Raji (cell line): ENCODE measurements around the gene CASKIN1.

ENCODE experiments used
- POLR2A ChIP-seq: IDR thresholded peaks from 2 replicates; pipeline ENCODE4 v1.6.1; 2011; ENCODE audit warnings: low read depth, low read length, control low read depth; ENCODE audit not compliant: insufficient read depth

CASKIN1 gene

GRCh38 chr16:2145843-2146242 is 50.6 kb downstream of the CASKIN1 start:
- no peak for TF ChIP-seq POLR2A

DNA sequence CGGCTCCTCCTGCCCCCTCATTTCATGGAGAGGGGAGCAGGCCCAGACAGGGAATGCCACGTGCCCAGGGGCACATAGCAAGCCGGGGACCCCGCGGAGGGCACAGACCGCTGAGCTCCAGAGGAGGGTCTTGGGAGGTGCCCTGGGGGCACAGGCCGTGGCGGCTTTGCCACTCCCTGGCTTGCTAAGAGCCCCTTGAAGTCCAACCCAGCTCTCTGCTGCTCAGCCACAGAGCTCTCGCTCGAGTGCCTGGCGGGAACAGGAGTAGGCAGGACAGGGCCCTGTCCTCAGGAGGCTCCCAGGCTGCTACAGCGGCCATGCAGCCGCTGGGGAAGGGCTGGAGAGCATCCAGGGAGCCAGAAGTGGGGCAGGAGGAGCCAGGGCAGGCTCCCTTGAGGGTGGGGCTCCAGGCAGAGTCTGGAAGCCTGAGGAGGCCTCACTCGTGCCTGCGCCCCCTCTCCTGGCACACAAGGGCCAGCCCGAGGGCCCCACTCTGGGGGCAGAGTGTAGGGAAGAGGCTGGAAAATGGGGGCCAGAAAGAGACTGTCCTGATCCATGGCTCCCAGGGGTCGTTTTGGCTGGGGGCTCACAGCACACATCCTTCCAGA is 52.4 kb downstream of the CASKIN1 start:
- TF ChIP-seq POLR2A: no peak

DNA sequence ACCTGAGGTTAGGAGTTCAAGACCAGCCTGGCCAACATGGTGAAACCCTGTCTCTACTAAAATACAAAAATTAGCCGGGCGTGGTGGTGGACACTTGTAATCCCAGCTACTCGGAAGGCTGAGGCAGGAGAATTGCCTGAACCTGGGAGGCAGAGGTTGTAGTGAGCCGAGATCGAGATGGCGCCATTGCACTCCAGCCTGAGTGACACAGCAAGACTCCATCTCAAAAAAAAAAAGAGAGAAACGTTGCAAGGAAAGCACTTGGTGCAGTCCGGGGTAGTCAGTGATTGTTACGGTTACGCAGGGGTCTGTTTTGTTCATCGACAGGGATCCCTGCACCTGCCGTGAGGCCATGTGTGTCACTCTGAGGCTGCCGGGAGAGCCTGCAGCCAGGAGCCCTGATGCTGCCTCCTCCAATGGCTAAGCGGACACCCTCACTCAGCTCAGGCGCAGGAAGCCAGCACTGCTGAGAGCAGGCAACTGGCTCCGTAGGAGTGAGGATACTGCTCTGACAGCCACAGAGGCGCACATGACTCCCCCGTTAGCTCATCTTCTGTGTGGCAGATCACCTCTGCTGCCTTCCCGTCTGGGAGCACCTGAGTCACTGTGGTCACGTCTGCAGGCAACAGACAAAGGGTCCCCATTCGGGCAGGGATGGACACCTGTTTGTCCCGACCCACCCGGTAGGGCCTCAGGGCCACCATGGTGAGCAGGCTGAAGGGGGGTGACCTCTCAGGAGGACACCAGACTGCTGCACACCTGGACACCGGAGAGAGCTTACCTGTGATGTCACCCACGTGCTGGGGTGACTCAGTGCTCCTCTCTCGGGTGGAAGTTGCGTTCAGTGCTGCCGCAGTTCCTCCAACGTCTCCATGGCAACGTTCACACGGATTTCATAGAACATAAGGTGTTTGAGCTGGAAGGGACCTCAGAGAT is 53.2 kb downstream of the CASKIN1 start:
- TF ChIP-seq POLR2A: no peak

GRCh38 chr16:2135770-2136490 is 60.5 kb downstream of the CASKIN1 start, which contains the start of gene PKD1:
TSS of gene PKD1 (minus strand) at chr16:2135898. CDS start at chr16:2135689, 209 bp downstream.
- peak; percentile 48 for TF ChIP-seq POLR2A
